HFFc6 (cell line): Measurements from ENCODE around the gene GJA4. TPM values are rescaled to one million over a fixed set of nuclear protein-coding genes. Genes with fewer than 3 reads are reported as not detected.

Experiments
- DNase-seq: peaks from one replicate; pipeline ENCODE4 v3.0.0-alpha.2; 2018
- H3K27ac Mint-ChIP-seq: 2 replicates; pipeline ENCODE4 v1.8.0; 2020; ENCODE audit warnings: mild to moderate bottlenecking, mixed read lengths
- H3K27me3 Mint-ChIP-seq: 2 replicates; pipeline ENCODE4 v1.8.0; 2021; ENCODE audit warnings: mild to moderate bottlenecking, moderate library complexity, mixed read lengths; ENCODE audit not compliant: insufficient read depth
- H3K36me3 Mint-ChIP-seq: 2 replicates; pipeline ENCODE4 v1.8.0; 2021; ENCODE audit warnings: low read depth, mixed read lengths
- H3K4me1 Mint-ChIP-seq: 2 replicates; pipeline ENCODE4 v1.8.0; 2020; ENCODE audit warnings: low read depth, mixed read lengths
- H3K4me3 Mint-ChIP-seq: 2 replicates; pipeline ENCODE4 v1.8.0; 2020; ENCODE audit warnings: mild to moderate bottlenecking, moderate library complexity, mixed read lengths
- H3K9me3 Mint-ChIP-seq: 2 replicates; pipeline ENCODE4 v1.8.0; 2020; ENCODE audit warnings: mild to moderate bottlenecking, mixed read lengths
- CTCF ChIP-seq: fragments of 200-600 bp; sonication (generic); IDR thresholded peaks from 2 replicates; pipeline ENCODE4 v1.5.0; 2021; ENCODE audit warnings: antibody characterized with exemption, mild to moderate bottlenecking
- total RNA-seq, 6 experiments: library from RNA; stranded (reverse); fragmentation: NEBNext Ultra II Directional; extraction: Animal tissue kit (Norgen Biotek cat#: 25700); gene quantifications; 2 replicates in 1 of 6; 3 replicates in 5 of 6; pipeline ENCODE4 v1.2.3, GENCODE V29; 2021

GJA4 gene
- total RNA-seq, 6 experiments from 2014 or later, result not detected

GRCh38 chr1:34842073-34842472, 49.3 kb downstream of the GJA4 start:
- H3K9me3 Mint-ChIP-seq, result no peaks in the 10 kb centered on the region
- no peaks in the 10 kb centered on the region; the same call in 1 of the 2 replicates for H3K27me3 Mint-ChIP-seq
- no peaks in the 10 kb centered on the region for H3K36me3 Mint-ChIP-seq
- H3K27ac Mint-ChIP-seq, result no peak overlapping the region
- no peak overlapping the region for H3K4me3 Mint-ChIP-seq
- no peak for TF ChIP-seq CTCF
- H3K4me1 Mint-ChIP-seq, result peaks cover 21% of the 10 kb centered on the region
- no peak for DNase-seq

- no peaks in the 10 kb centered on the region for H3K9me3 Mint-ChIP-seq
- no peak overlapping the region for H3K4me3 Mint-ChIP-seq
- H3K4me1 Mint-ChIP-seq, result peaks cover 21% of the 10 kb centered on the region
Observed at GRCh38 chr1:34842952-34843371, 50.2 kb downstream of the GJA4 start.

GRCh38 chr1:34843392-34844251, 50.8 kb downstream of the GJA4 start:
- no peaks in the 10 kb centered on the region for H3K36me3 Mint-ChIP-seq
- no peaks in the 10 kb centered on the region for H3K9me3 Mint-ChIP-seq
- peaks cover 21% of the 10 kb centered on the region for H3K4me1 Mint-ChIP-seq
- TF ChIP-seq CTCF, result no peak
- no peak overlapping the region for H3K27ac Mint-ChIP-seq
- H3K4me3 Mint-ChIP-seq, result no peak overlapping the region
- H3K27me3 Mint-ChIP-seq, result no peaks in the 10 kb centered on the region; the same call in none of the 2 replicates
- no peak for DNase-seq

More at GRCh38 chr1:34842952-34843371, 50.2 kb downstream of the GJA4 start:
- DNase-seq, result no peak
- no peak overlapping the region for H3K27ac Mint-ChIP-seq
- H3K36me3 Mint-ChIP-seq, result no peaks in the 10 kb centered on the region
- no peak for TF ChIP-seq CTCF
- H3K27me3 Mint-ChIP-seq, result no peaks in the 10 kb centered on the region; the same call in none of the 2 replicates

GRCh38 chr1:34844252-34844634, 51.4 kb downstream of the GJA4 start:
- Mint-ChIP-seq H3K36me3 (peaks cover 3% of the 10 kb centered on the region), H3K4me1 (peaks cover 21% of the 10 kb centered on the region), H3K27ac (no peak overlapping the region), H3K4me3 (no peak overlapping the region), H3K9me3 (no peaks in the 10 kb centered on the region), H3K27me3 (no peaks in the 10 kb centered on the region; the same call in none of the 2 replicates)
- DNase-seq, result no peak
- TF ChIP-seq CTCF, result no peak

Other genes with a start within 250 kb of the GJA4 start
- under 1 TPM in 4 of 6 experiments, not detected in 2; 0.59 to 0.77 (median 0.69) TPM for gene GJB5, start 38.0 kb upstream of the GJA4 start, total RNA-seq
- not detected for gene GJB4, start 33.3 kb upstream of the GJA4 start, total RNA-seq
- under 1 TPM in 2 of 6 experiments, not detected in 4; 0.12 to 0.14 TPM for gene GJB3, start 11.8 kb upstream of the GJA4 start, total RNA-seq
- gene SMIM12, start 66.8 kb downstream of the GJA4 start, total RNA-seq, result 10 to 100 TPM; 42.0 to 53.6 (median 45.6) TPM
- gene DLGAP3, start 136.7 kb downstream of the GJA4 start, total RNA-seq, result under 1 TPM in 1 of 6 experiments, not detected in 5; 0.07 TPM
- 10 to 100 TPM; 20.3 to 27.7 (median 20.8) TPM for gene TMEM35B, start 192.3 kb downstream of the GJA4 start, total RNA-seq
- gene ZMYM6, start 238.9 kb downstream of the GJA4 start, total RNA-seq, result 10 to 100 TPM; 15.4 to 18.8 (median 16.7) TPM